KOPT-K1 (cell line): ENCODE results near the gene MTMR4.

Source experiments
- H3K27ac ChIP-seq: fragments of 200-600 bp; sonication (generic); 2 replicates; pipeline ENCODE4 v1.5.1; 2016; ENCODE audit warnings: antibody characterized with exemption, mild to moderate bottlenecking, low read depth, low read length; ENCODE audit not compliant: poor library complexity, severe bottlenecking
- H3K36me3 ChIP-seq: fragments of 200-600 bp; sonication (generic); 2 replicates; pipeline ENCODE4 v1.5.1; 2017; ENCODE audit warnings: antibody characterized with exemption, mild to moderate bottlenecking, low read length, moderate library complexity; ENCODE audit not compliant: insufficient read depth
- H3K9me3 ChIP-seq: fragments of 200-600 bp; sonication (generic); 2 replicates; pipeline ENCODE4 v1.5.1; 2017; ENCODE audit warnings: antibody characterized with exemption, low read length, mild to moderate bottlenecking; ENCODE audit not compliant: insufficient read depth, poor library complexity, severe bottlenecking

Gene MTMR4

DNA sequence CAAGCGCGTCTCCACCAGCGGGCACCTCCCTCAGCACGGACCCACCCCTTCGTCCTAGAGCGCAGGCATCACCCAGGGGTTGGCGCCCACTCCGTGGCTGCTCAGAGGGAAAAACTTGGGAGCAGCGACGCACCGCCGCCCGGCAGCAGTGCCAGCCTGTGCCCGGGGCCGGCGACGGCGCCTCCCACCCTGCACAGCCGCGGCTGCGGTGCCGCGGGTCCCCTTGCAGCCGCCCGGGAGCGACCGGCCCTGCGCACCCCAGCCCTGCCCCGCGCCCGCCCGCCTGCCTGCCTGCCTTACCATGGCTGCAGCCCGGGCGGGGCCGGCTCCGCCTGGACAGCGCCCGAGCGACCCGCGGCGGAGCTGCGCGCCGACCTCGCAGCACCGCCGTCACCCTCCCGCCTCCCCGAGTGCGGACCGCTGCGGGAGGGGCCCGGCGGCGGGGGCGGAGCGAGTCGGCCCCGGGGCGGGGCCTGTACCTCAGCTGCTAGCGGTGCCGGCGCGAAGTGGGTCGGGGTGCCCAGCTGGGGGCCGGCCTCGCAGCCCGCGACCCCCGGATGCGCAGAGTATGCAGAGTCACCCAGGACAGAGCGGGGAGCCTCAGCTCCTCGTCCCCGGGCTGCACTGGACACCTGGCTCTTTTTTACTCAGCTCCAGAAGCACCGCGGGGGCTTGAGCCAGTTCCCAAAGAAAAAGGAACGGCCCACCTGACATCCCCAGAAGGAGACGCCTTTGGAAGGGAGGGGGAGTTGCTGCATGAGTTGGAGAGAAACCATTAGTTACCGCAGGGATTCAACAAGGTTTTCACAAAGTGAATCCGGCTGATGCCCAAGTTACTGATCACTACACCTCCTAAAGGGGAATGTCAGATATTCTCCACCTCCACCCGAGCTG, 17.5 kb upstream of the MTMR4 start:
- Histone ChIP-seq H3K27ac (no peak overlapping the region), H3K36me3 (no peaks in the 10 kb centered on the region), H3K9me3 (no peaks in the 10 kb centered on the region)

DNA sequence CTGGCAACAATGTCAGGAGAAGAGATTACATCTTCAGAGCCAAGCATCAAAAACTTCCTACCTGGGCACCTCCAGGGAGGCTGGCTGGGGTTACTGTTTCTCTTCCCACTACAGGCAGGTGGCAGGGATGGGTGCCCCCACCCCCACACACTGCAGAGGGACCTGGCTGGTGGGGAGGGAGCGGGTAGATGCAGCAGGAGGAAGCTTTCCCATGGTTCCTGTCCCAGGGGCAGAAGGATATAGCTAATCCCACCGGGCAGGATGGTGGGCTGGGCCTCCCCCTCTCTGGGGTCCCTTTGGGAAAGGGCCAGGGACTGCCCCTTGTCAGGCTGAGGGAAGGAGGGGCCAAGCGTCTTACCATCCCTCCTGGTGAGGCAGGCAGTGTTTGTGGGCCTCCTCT, 16.7 kb upstream of the MTMR4 start:
- Histone ChIP-seq H3K27ac (no peak overlapping the region), H3K9me3 (no peaks in the 10 kb centered on the region), H3K36me3 (no peaks in the 10 kb centered on the region)

DNA sequence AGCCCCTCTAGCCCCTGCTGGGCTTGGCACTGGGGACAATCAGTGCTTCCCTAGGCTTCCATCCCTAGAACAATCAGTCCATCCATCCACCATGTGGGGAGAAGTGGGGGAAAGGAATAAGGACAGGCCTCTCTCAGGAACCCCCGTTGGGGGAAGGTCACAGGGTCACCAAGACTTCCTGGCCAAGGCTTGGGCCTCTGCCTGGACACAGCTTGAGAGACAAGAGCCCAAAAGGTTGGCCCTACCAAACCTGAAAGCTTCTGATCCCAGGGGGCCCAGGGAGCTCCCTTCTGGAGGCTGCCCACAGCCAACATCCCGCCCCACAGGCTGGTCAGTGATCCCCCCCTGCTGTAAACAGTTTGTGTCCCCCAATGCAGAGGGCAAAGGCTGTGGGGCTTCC, 16.2 kb upstream of the MTMR4 start:
- no peaks in the 10 kb centered on the region for H3K9me3 ChIP-seq
- H3K36me3 ChIP-seq = no peaks in the 10 kb centered on the region
- no peak overlapping the region for H3K27ac ChIP-seq

DNA sequence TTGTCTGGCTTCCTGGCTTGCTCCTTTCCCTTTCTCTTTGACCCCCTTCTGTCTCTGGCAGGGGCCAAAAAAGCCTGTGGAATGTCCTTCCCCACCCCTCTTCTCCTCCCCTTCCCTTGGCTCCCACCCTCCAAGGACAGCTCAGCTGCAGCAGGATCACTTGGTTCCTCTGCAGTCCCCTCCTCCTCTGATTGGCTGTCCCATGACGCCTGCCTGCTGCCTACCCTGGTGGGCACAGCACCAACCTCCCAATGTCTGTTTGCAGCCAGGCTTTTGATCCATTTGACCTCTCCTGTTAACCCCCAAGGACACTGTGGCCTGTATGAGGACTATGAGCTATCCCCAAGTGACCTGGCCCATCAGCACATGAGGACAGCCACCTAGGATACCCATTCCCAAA, 14.8 kb upstream of the MTMR4 start:
- H3K9me3 ChIP-seq = no peaks in the 10 kb centered on the region
- H3K36me3 ChIP-seq = no peaks in the 10 kb centered on the region
- no peak overlapping the region for H3K27ac ChIP-seq

DNA sequence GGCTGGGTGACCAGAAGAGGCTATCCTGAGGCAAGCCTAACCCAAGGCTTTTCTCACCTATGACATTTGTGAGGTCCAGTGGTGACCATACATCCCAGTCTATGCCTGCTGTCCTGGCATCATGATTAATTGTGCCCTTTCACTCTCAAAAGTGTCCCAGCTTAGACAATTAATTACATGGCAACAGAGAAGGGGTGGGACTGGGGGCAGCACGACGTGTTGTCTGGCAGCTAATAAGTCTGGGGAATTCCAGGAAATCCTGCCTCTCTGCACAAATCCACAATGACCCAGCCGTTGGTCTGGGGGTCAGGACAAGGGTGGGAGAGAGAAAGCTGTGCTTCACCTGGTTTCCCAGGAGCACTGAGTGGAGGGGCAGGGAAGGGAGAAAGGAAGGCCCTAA, 14.0 kb upstream of the MTMR4 start:
- H3K36me3 ChIP-seq = no peaks in the 10 kb centered on the region
- no peak overlapping the region for H3K27ac ChIP-seq
- no peaks in the 10 kb centered on the region for H3K9me3 ChIP-seq

DNA sequence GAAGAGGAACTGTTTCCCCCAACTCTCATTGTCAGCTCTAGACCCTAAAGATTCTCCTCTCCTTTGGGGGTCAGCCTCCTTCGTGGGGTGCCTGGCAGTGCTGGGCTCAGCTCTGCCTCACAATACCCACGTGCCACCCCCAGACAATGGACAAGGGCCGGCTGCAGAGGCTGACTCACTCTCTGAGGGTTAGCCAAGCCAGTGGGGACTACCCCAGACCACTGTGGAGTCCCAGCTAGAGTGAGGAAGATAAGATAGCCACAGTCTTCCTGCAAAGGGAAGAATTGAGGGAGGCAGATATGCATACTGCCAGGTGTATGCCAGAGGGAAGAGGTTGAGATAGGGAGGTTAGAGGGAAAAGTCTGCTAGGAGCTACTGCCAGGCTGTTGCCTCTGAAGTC, 13.5 kb upstream of the MTMR4 start:
- Histone ChIP-seq H3K27ac (no peak overlapping the region), H3K36me3 (no peaks in the 10 kb centered on the region), H3K9me3 (no peaks in the 10 kb centered on the region)

DNA sequence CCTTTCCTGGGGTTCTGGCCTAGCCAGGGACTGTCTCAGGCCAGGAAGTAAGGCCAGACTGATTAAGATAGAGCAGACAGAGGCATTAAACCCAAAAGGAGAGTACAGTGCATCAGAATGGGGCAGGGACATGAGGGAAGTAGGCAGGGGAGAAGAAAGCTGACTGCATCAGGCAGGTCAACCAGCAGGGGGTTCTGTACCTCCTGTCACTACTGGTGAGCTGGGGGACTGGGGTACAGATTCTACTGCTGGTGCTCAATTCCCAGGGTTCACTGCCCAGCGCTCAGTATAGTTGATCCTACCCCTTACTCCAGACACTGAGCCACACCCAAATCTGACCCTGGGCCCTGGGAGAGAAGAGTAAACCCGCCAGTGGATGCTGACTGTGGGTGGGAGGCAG, 12.9 kb upstream of the MTMR4 start:
- no peak overlapping the region for H3K27ac ChIP-seq
- no peaks in the 10 kb centered on the region for H3K36me3 ChIP-seq

DNA sequence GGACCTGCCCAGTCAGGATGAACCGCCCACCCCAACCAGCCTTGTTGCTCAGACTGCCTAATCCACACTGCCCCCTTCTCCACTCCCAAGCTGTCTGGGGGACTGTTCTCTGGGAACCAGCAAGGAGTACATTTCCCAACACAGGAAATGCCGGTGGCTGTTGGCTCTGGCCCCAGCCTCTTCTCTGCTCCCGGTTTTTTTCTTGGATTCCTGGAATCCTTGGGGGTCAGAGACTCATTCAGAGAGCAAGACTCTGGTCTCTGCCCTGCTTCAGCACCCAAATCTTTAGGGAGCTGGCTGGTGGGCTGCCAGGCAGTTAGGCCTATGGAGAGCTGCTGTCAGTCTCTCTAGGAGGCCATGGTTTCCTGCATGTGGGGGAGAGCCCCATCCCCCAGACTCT, 10.8 kb upstream of the MTMR4 start:
- H3K9me3 ChIP-seq = no peaks in the 10 kb centered on the region
- H3K27ac ChIP-seq = no peak overlapping the region
- no peaks in the 10 kb centered on the region for H3K36me3 ChIP-seq

More for the DNA sequence above, 12.9 kb upstream of the MTMR4 start:
- no peaks in the 10 kb centered on the region for H3K9me3 ChIP-seq

DNA sequence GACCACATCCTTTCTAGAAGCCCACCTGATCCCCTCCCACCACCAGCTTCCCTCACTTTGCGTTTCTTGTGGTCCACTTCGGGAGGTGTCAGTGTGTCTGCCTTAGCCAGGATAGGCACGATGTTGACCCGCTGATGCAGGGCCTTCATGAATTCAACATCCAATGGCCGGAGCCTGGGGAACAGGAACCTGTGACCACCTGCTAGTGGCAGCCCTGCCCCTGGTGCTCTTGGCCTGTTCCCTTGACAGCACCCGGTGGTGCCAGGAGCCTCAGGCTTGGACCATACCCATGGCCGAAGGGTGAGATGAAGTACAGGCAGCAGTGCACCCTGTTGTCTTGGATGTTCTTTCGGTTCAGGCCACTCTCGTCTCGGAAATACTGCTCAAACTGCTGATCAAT, 7.2 kb upstream of the MTMR4 start:
- Histone ChIP-seq H3K9me3 (no peaks in the 10 kb centered on the region), H3K27ac (no peak overlapping the region), H3K36me3 (no peaks in the 10 kb centered on the region)

DNA sequence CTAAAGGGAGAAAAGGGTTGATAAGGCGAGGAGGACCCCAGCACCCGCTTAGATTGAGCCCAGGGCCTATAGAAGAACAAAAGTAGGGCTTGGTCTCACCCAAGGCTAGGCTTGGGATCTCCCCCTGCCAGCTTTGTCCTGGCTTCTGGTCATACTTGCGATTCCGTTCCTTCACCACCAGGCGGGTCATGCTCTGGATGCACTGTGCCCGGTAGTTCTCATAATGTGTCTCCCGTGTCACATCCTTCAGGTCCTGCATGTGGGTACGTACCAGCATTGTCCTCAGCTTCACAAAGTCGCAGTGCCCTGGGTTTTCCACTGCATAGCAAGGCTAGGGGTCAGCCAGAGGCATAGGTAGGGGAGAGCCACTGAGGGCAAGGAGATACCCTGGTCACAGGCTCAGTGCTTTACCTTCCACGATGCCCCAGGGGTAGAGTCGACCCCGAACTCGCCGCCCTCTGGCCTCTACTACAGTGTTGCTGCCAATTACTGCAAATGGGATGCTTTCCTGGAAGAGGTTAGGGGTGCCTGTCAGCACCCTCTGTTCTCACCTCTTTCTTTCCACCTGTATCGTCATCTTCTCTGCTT, 6.5 kb upstream of the MTMR4 start:
- Histone ChIP-seq H3K27ac (no peak overlapping the region), H3K9me3 (no peaks in the 10 kb centered on the region), H3K36me3 (no peaks in the 10 kb centered on the region)

DNA sequence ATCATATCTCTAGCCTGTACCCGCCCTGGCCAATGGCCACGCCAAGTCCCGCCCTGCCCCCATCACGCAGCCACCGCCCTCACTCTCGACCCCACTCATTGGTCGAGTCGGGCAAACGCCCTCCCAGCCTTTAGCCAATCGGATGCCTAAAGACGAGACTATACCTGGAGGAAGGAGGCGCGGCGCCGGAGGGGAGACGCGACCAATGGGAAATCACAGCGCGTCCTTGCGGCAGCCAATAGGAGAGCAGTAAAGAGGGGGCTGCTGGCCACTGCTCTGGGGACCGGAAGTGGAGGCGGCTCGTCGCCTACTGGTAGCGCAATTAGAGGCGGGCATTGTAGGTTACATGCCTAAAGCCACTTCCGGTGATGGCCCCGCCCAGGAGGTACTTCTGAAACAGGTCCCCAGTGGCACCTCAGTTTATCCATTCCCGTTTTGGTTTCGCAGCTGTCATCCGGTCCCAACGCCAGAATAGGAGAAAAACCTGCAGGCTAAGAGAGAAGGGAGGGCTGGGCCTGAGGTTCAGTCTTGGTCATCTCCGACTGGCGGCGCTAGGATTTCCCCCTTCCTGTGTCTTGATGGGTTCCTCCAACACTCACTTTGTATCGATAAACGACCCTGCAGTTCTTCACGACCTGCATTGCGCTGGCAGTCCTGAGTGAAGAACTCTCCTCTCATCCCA, 3.6 kb upstream of the MTMR4 start:
- 0 out of 2 replicates have a peak, but pooled peaks cover 2% of the 10 kb centered on the region for H3K36me3 ChIP-seq
- peak overlapping the region; percentile 85 for H3K27ac ChIP-seq
- no peaks in the 10 kb centered on the region for H3K9me3 ChIP-seq

DNA sequence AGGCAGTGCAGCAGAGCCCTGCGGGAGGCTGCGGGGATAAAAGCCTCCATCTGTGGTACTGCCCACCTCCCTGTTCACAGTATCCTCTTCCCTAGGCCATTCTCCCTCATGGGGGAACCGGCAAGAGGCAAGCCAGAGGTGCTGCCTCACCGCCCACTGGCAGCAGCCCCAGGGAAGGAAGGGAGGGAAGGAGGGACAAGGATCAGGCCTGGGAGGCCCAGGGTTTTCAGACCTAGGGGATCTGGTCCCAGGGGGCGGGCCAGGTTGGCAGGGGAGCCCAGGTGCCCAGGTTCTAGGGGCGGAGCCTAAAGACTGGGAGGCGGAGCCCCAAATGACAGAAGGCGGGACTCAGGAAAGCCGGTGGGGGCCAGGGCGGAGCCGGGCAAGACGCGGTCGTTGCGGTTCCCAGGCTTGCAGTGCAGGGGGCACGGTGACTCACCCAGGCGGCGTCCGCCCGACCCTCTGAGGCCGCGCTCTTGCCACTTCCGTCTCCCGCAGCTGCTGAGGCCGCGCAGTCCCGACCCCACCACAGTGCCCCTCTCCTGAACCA, 3.0 kb upstream of the MTMR4 start:
- no peaks in the 10 kb centered on the region for H3K9me3 ChIP-seq
- H3K36me3 ChIP-seq = peaks cover 8% of the 10 kb centered on the region; the same call in 1 of the 2 replicates
- H3K27ac ChIP-seq = peak overlapping the region; percentile 85

DNA sequence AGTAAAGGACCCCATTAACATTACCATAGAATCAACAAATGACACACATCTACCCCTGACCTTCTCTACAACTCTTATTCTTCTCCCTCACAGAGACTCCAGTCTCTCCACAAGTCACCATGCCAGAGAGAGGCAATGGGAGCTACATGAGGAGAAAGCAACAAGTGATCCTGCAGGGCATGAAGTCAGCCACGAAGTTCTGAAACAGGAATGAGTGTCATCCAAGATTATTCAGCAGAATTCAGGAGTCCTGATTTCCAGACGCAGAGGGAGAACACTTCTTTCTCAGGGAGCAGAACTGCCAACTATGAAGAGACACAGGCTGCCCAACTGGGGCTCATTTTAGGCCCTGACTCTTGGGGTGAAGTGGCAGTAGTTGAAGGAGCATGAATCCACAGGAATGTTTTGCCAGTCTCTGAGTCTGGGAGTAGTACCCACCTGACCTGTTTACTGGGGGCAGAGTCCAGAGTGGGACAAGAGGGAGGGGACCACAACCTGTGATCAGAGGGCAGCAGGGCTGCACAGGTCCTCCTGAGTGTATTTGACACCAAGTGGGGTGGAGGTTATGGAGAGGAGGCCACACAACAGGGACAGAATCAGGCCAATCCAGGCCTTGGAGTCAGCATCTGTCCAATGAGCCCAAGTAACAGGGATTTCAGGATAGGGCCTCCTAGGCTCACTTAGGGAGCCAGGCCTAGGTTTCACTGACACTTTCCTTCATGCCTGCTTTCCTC, 2.4 kb upstream of the MTMR4 start:
- peaks cover 14% of the 10 kb centered on the region for H3K36me3 ChIP-seq
- no peaks in the 10 kb centered on the region for H3K9me3 ChIP-seq
- H3K27ac ChIP-seq = peak overlapping the region; percentile 85

DNA sequence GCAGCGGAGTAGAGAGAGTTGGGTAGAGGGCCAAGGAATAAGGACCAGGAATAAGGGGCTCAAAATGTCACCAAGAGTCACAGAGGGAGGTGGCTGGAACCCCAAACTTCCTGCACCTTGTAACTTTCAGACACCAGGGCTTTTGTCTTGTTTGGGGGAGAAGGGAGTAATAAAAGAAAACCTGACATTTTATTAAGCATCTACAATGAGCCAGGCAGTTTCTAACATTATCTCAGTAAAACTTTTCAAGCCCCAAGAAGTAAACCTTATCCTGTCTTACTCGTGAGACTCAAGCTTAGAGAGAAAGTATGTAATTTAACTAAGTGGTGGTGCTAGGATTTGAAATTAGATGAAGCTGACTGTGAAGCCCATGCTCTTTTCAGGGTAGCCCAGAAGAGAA, 848 bp upstream of the MTMR4 start:
- H3K27ac ChIP-seq = no peak overlapping the region
- no peaks in the 10 kb centered on the region for H3K9me3 ChIP-seq
- H3K36me3 ChIP-seq = peaks cover 30% of the 10 kb centered on the region

DNA sequence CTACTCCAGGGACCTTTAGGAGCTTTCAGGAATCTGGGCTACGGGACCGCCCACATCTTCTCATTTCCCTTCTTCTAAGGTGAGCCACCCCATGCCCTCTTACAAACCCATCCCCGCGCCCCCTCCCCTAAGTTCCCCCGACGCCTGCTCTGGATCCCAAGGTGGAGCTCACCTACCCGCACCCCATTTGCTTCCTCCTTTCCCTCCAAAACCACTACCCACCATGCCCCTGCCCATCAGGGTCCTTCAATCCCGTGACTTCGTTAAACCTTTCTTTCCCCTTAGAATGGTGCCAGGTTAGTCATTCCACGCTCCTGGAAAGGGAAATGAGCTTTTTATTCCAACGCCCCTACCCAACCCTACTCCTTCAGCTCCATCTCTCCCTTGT, 326 bp upstream of the MTMR4 start:
- H3K9me3 ChIP-seq = no peaks in the 10 kb centered on the region
- H3K27ac ChIP-seq = peak overlapping the region; percentile 70
- H3K36me3 ChIP-seq = peaks cover 35% of the 10 kb centered on the region
